GM10266 (cell line): ENCODE results near the gene PQBP1.
A peak's percentile ranks its signal among the peaks of the same experiment; 100 is the strongest.

Experiments used
- DNase-seq: peaks from one replicate; pipeline ENCODE4 v3.0.0; 2012; ENCODE audit errors: extremely low spot score
- TF ChIP-seq, protein P1 (sequence below): IDR thresholded peaks from 2 replicates; pipeline ENCODE4 v1.5.1; 2012; ENCODE audit warnings: mild to moderate bottlenecking, low read depth; ENCODE audit not compliant: control insufficient read depth, insufficient read depth; ENCODE audit errors: missing control alignments

PQBP1 gene

DNA sequence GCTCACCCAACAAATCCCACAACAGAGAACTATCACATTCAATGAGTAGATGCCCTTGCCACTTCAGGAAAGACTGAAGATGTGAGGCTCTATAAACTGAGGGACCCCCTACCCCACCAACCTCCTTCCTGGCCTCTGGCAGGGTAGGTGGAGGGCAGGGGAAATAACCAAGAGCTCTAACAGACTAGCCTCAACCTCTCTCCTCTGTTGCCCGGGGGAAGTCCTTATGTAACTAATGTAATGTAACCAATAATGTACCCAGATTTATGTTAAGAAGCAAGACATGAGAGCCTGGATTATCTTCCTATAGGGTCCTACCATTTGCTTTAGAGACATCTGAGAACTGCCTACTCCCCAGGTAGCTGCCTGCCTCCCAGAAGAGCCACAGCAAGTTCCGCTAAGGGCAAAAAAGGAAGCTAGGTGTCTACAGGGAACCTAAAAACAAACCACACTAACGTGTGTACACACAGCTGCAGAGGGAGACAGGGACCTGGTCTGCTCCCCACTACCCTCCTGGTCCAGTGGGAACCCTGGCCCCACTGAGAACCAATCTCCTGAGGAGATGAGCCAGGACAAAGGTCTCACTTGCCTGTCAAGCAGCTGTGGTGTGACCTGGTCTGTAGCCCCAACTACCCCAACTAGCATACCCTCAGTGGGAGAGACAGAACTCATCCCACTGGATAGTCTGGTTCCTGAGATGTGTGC lies 41.9 kb downstream of the PQBP1 start:
- TF ChIP-seq, protein P1, sequence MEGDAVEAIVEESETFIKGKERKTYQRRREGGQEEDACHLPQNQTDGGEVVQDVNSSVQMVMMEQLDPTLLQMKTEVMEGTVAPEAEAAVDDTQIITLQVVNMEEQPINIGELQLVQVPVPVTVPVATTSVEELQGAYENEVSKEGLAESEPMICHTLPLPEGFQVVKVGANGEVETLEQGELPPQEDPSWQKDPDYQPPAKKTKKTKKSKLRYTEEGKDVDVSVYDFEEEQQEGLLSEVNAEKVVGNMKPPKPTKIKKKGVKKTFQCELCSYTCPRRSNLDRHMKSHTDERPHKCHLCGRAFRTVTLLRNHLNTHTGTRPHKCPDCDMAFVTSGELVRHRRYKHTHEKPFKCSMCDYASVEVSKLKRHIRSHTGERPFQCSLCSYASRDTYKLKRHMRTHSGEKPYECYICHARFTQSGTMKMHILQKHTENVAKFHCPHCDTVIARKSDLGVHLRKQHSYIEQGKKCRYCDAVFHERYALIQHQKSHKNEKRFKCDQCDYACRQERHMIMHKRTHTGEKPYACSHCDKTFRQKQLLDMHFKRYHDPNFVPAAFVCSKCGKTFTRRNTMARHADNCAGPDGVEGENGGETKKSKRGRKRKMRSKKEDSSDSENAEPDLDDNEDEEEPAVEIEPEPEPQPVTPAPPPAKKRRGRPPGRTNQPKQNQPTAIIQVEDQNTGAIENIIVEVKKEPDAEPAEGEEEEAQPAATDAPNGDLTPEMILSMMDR = no peak
- DNase-seq = no peak

DNA sequence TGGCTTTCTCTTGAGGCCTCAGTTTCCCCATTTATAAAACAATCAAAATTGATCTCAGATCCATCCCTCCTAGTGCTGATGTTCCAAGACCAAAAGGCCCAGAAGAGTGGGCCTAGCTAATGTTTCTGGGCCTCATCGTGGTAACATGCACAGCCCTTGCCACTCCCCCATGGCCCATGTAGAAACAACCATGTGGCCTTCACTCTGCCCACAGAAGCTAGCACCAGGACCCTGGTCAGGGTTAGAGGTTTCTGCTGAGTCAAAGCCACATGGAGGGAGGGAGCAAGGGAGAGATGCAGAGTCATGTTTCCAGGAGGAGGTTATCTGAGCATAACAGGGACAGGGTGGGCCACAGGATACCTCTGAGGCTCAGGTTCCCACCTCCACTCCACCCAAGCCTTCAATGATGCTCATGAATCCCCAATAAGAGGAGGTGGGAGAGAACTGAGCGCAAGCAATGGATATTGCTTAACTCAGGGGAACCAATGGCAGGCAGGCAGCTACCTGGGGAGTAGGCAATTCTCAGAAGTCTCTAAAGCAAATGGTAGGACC lies 42.8 kb downstream of the PQBP1 start:
- TF ChIP-seq, protein P1 = no peak
- DNase-seq = no peak

DNA sequence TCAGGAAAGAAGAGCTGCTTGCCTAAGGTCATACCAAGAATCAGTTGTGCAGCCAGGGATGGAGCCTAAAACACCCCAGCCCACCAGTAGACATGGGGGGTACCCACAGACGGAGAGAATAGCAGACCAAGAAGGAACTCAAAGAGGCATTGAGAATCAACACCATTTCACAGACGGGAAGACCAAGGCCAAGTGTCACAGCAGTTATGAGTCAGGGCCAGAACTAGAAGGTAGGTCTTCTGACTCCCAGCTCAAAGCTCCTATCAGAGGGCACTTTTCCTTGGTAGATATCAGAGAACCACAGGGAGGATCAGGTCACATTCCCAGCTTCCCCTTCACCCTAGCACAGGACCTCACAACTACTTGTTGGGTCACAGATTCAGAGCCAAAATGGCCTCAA lies 45.2 kb downstream of the PQBP1 start:
- DNase-seq = no peak
- TF ChIP-seq, protein P1 = no peak

DNA sequence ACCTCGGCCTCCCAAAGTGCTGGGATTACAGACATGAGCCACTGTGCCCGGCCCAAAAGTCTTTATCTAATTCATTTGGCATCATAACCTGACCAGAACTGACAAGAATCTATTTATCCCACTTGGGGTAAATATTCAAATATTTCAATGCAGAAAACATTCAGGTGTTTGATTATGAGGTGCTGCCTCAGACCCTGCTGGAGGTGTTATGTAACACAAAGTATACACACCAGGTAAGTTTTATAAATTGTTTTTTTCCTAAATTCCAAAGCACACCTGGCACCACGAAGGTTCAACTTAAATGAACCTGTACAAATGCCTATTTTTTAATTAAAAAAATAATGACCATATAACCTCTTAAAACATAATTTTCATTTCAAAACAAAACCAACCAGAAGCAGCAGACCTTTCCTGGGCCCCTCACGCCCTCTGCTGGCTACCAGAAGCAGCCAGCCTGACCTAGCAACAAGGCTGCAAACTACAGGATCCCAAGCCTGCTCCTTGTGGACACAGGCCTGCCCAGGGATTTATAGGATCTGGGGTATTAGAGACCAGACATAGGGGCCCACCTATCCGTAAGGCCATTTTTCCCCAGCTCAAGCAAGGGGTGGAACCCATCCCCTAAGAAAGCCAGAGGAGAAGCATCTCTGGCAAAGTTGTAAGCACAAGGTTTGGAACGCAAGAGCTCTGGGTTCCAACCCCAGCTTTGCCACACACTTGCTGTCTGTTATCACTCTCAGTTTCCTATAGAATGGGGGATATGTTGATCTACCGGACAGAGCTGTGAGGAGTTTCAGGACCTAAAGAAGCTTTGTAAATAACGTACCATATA lies 48.0 kb downstream of the PQBP1 start:
- DNase-seq = no peak
- TF ChIP-seq, protein P1 = peak; percentile 70

DNA sequence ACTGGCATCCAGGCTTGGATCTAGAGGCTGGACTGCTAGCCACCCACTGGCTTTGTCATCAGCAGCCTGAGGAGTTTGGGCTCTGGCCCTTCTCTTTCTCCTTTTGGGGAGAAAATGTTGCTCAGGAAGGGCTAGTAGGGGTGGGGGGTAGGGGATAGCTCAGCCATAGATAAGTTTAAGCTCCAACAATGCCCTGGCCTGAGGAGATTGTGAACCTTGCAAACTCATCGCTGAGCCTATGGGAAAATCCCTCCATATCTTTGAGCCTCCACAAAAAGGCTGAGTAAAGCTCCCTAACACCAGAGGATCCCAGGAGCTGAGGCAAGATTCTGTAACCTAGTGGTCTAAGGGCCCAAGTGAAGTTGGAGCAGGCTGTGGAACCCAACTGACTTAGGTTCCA lies 50.9 kb downstream of the PQBP1 start:
- TF ChIP-seq, protein P1 = no peak
- DNase-seq = no peak
